ENCODE results near the gene EXOG.

EXOG gene

DNA sequence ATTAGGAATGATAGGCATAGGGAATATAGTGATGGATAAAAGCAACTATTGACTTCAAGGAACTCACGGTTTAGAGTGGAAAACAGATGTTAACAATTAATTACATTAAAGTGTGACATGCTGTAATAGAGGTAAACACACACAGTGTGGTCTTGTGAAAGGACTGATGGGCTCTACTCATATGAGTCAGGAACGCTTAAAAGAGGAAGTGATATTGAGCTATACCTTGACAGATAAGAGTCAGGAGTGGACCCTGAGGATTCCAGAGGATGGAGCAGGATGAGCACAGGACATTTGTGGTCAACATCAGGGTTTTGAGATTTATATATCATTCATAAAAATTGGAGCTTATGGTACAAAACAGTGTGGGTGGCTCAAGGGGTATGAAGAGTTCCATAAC lies 11.0 kb downstream of the EXOG start:
- TF ChIP-seq, protein P1, sequence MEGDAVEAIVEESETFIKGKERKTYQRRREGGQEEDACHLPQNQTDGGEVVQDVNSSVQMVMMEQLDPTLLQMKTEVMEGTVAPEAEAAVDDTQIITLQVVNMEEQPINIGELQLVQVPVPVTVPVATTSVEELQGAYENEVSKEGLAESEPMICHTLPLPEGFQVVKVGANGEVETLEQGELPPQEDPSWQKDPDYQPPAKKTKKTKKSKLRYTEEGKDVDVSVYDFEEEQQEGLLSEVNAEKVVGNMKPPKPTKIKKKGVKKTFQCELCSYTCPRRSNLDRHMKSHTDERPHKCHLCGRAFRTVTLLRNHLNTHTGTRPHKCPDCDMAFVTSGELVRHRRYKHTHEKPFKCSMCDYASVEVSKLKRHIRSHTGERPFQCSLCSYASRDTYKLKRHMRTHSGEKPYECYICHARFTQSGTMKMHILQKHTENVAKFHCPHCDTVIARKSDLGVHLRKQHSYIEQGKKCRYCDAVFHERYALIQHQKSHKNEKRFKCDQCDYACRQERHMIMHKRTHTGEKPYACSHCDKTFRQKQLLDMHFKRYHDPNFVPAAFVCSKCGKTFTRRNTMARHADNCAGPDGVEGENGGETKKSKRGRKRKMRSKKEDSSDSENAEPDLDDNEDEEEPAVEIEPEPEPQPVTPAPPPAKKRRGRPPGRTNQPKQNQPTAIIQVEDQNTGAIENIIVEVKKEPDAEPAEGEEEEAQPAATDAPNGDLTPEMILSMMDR (IDR thresholded peaks at IDR 0.05; ENCODE audit: low read depth, low read length) = no peak
- in situ Hi-C loops (cut with HindIII; ENCODE audit: low sequenced_read_pairs) = no loop called here
- DNase-seq (ENCODE audit: low read depth, low spot score) = no peak
- no peak overlapping the region for H3K4me3 ChIP-seq (ENCODE audit: low read depth, low read length)

DNA sequence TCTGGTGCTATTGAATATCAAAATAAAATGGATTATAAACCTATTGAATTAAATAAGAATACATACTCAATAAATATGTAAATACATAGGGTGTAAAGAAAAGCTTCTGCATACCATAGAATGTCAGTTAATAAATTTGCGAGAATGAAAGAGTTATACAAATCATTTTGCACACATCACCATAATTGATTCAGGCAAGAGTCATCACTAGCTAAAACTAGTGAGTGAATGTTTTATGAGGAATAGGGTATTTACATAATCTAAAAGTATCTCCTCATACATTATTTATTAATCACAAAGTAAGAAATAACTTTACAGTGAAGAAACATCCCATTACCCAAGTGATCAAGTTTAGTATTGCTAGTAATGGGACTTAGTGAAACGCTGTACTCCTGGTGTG lies 13.6 kb downstream of the EXOG start:
- in situ Hi-C loops (cut with HindIII; ENCODE audit: low sequenced_read_pairs) = no loop called here
- H3K4me3 ChIP-seq (ENCODE audit: low read depth, low read length) = no peak overlapping the region
- no peak for DNase-seq (ENCODE audit: low read depth, low spot score)
- TF ChIP-seq, protein P1 (IDR thresholded peaks at IDR 0.05; ENCODE audit: low read depth, low read length) = no peak

DNA sequence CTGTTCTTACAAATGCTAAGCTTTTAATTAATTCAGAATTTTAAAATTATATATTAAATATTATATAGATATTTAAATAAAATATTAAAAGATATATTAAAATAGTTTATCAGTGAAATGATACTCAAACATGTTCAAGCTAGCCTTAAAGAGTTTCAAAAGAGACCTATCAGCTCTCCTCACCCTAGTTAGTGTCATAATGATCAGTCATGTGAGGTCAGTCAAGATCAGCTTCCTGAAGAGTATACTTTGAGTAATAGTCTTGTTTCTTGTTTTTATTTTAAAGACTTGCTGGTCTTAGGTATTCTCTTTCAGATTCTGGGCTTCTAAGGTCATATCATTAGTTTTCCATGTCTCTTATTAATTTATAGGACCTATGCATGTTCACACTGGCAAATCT lies 14.5 kb downstream of the EXOG start:
- no peak overlapping the region for H3K4me3 ChIP-seq (ENCODE audit: low read depth, low read length)
- TF ChIP-seq, protein P1 (IDR thresholded peaks at IDR 0.05; ENCODE audit: low read depth, low read length) = no peak
- DNase-seq (ENCODE audit: low read depth, low spot score) = no peak
- in situ Hi-C loops (cut with HindIII; ENCODE audit: low sequenced_read_pairs) = no loop called here

DNA sequence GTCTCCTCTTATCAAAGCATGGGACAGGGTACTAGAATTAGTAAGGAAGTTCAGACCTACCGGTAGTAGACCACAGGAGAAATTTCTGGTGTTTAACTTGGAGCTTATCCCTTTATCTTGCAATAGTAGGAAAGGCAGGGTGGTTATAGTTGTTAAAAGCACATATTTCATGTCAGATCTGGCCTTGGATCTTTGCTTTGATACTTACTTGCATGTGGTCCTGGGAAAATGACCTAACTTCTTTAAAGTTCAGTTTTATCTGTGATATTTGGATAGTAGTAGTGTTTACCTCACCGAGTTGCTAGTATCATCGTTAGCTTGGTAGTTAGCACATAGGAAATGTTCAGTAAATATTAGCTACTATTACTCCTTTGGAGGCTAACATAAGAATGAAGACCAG lies 15.4 kb downstream of the EXOG start:
- TF ChIP-seq, protein P1 (IDR thresholded peaks at IDR 0.05; ENCODE audit: low read depth, low read length) = no peak
- H3K4me3 ChIP-seq (ENCODE audit: low read depth, low read length) = no peak overlapping the region
- DNase-seq (ENCODE audit: low read depth, low spot score) = no peak
- in situ Hi-C loops (cut with HindIII; ENCODE audit: low sequenced_read_pairs) = no loop called here

DNA sequence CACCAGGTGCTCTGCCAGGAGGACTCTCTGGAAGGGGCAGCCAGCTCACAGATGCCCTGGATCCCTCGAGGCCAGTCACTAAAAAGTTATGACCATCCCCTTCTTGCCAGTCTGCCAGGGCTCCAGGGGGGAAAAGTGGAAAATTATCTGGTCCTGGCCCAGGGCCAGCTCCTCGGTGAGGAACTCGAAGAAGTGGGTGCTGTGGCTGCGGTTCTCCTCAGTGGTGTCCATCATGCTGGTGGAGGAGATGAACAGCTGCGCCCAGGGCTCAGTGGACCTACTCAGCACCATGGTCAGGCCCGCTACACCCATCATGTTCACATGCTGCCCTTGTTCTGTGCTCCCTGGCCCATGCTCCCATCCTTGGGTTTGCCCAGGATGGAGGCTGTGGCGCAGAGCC lies 19.2 kb downstream of the EXOG start:
- H3K4me3 ChIP-seq (ENCODE audit: low read depth, low read length) = no peak overlapping the region
- TF ChIP-seq, protein P1 (IDR thresholded peaks at IDR 0.05; ENCODE audit: low read depth, low read length) = no peak
- in situ Hi-C loops (cut with HindIII; ENCODE audit: low sequenced_read_pairs) = no loop called here
- DNase-seq (ENCODE audit: low read depth, low spot score) = no peak

DNA sequence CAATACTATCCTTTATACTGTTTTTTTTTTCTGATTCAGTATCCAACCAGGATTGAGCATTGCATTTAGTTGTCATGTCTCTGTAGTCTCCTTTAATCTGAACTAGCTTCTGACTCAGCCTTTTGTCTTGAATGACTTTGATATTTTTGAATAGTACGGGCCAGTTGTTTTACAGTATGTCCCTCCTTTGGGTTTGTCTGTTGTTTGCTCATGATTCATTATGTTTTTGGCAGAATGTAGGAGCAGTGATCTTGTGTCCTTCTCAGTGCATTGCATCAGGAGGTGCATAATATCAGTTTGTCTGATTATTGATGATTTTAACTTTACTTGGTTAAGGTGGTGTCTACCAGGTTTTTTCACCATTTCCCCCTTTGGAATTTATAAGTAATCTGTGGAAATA lies 20.5 kb downstream of the EXOG start:
- in situ Hi-C loops (cut with HindIII; ENCODE audit: low sequenced_read_pairs) = no loop called here
- no peak for DNase-seq (ENCODE audit: low read depth, low spot score)
- no peak overlapping the region for H3K4me3 ChIP-seq (ENCODE audit: low read depth, low read length)
- TF ChIP-seq, protein P1 (IDR thresholded peaks at IDR 0.05; ENCODE audit: low read depth, low read length) = no peak

DNA sequence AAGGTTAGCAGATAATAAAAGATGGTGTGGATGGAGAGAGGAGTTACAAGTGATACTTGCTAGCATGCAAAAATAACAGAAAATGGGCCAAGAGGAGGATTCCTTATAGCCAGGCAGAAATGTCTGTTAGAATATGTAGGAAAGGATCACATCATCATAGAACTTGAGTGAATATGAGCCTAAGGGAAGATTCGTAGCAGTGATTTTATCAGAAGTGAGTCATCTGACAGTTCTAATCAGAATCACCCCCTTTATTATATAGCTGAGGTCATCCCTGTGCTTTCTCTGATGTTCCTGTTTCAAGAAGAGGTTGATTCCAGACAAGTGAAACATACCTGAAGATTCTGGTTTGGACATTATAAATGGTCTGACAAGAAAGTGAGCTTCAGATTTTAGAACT lies 22.9 kb downstream of the EXOG start:
- TF ChIP-seq, protein P1 (IDR thresholded peaks at IDR 0.05; ENCODE audit: low read depth, low read length) = no peak
- no peak overlapping the region for H3K4me3 ChIP-seq (ENCODE audit: low read depth, low read length)
- no peak for DNase-seq (ENCODE audit: low read depth, low spot score)
- in situ Hi-C loops (cut with HindIII; ENCODE audit: low sequenced_read_pairs) = no loop called here
